ENCODE data around the gene HNMT. TPM values are rescaled to one million over a fixed set of nuclear protein-coding genes. Genes with fewer than 3 reads are reported as not detected.

The HNMT gene
- total RNA-seq, 4 donors from 2014 or later = 18.1 to 63.9 (median 31.5) TPM

GRCh38 chr2:138010890-138011289 is 46.6 kb downstream of the HNMT start:
- Histone ChIP-seq H3K9me3 (no peaks in the 10 kb centered on the region), H3K36me3 (peaks cover 0 to 13% (median 0%) of the 10 kb centered on the region in 3 donors), H3K27me3 (no peaks in the 10 kb centered on the region), H3K4me3 (no peak overlapping the region), H3K27ac (no peak overlapping the region), H3K4me1 (no peaks in the 10 kb centered on the region)
- 64 to 69% methylated on average over 4 of the region's 4 CpGs for WGBS, 2 donors
- DNase-seq (ENCODE audit: low spot score in 2 of 2) = no peak
- no peak for TF ChIP-seq POLR2A (IDR thresholded peaks at IDR 0.05)
- TF ChIP-seq EP300 (IDR thresholded peaks at IDR 0.05) = no peak
- no peak for TF ChIP-seq CTCF (IDR thresholded peaks at IDR 0.05)

- TF ChIP-seq POLR2A (IDR thresholded peaks at IDR 0.05) (no peak), EP300 (IDR thresholded peaks at IDR 0.05) (no peak), CTCF (IDR thresholded peaks at IDR 0.05) (no peak)
- no peak overlapping the region for H3K4me3 ChIP-seq
- H3K27ac ChIP-seq = no peak overlapping the region
- peaks cover 0 to 13% (median 0%) of the 10 kb centered on the region in 3 donors for H3K36me3 ChIP-seq
- 98% methylated on average over 3 of the region's 3 CpGs for WGBS, 2 donors
- no peak for DNase-seq (ENCODE audit: low spot score in 2 of 2)
- no peaks in the 10 kb centered on the region for H3K9me3 ChIP-seq
- no peaks in the 10 kb centered on the region for H3K27me3 ChIP-seq
- no peaks in the 10 kb centered on the region for H3K4me1 ChIP-seq
Observed at GRCh38 chr2:138012082-138012481, 47.8 kb downstream of the HNMT start.

GRCh38 chr2:138012968-138013367 is 48.7 kb downstream of the HNMT start:
- Histone ChIP-seq H3K27ac (no peak overlapping the region), H3K4me1 (no peaks in the 10 kb centered on the region), H3K36me3 (peaks cover 0 to 6% (median 0%) of the 10 kb centered on the region in 3 donors), H3K4me3 (no peak overlapping the region), H3K27me3 (no peaks in the 10 kb centered on the region), H3K9me3 (no peaks in the 10 kb centered on the region)
- no peak for DNase-seq (ENCODE audit: low spot score in 2 of 2)
- 95 to 98% methylated on average over 3 of the region's 3 CpGs for WGBS, 2 donors
- no peak for TF ChIP-seq CTCF (IDR thresholded peaks at IDR 0.05)

GRCh38 chr2:138013639-138014038 is 49.4 kb downstream of the HNMT start:
- 52 to 66% methylated on average over 2 of the region's 2 CpGs for WGBS, 2 donors
- no peaks in the 10 kb centered on the region for H3K9me3 ChIP-seq
- no peak overlapping the region for H3K4me3 ChIP-seq
- DNase-seq (ENCODE audit: low spot score in 2 of 2) = no peak
- TF ChIP-seq POLR2A (IDR thresholded peaks at IDR 0.05) (no peak), EP300 (IDR thresholded peaks at IDR 0.05) (no peak), CTCF (IDR thresholded peaks at IDR 0.05) (no peak)
- H3K36me3 ChIP-seq = no peaks in the 10 kb centered on the region
- no peak overlapping the region for H3K27ac ChIP-seq
- no peaks in the 10 kb centered on the region for H3K27me3 ChIP-seq
- H3K4me1 ChIP-seq = peaks cover 0 to under 1% (median 0%) of the 10 kb centered on the region in 4 donors

- Histone ChIP-seq H3K27me3 (no peaks in the 10 kb centered on the region), H3K4me3 (no peak overlapping the region), H3K4me1 (peaks cover 0 to 15% (median 0%) of the 10 kb centered on the region in 4 donors), H3K27ac (no peak overlapping the region), H3K36me3 (no peaks in the 10 kb centered on the region), H3K9me3 (no peaks in the 10 kb centered on the region)
- 61 to 86% methylated on average over 3 of the region's 3 CpGs for WGBS, 2 donors
- no peak for TF ChIP-seq EP300 (IDR thresholded peaks at IDR 0.05)
- no peak for TF ChIP-seq POLR2A (IDR thresholded peaks at IDR 0.05)
- no peak for TF ChIP-seq CTCF (IDR thresholded peaks at IDR 0.05)
- DNase-seq (ENCODE audit: low spot score in 2 of 2) = no peak
Observed at GRCh38 chr2:138015494-138015893, 51.2 kb downstream of the HNMT start.

Data from tibial nerve (tissue), 4 donors.